Activated B cell treated with CpG ODN at 0.5 μM for 24 hours (primary cell): ENCODE results near the gene FKBP6. TPM values are rescaled to one million over a fixed set of nuclear protein-coding genes. Genes with fewer than 3 reads are reported as not detected.
"Not testable (repeated sequence)": the region's sequence is repeated elsewhere in the genome, so short reads cannot be mapped to it uniquely, and the experiment has no call there.

Experiments used
- ATAC-seq: fragments of 200-7000 bp; cut with Tn5 transposase; one replicate; pipeline ENCODE4 v1.10.0; 2021; ENCODE audit warnings: low read depth, mild to moderate bottlenecking, moderate library complexity
- CTCF ChIA-PET: fragments of 350-600 bp; sonication (Branson Sonifier 250); formaldehyde crosslinking; loops from one replicate; lab custom pipeline; 2021; ENCODE audit warnings: antibody characterized with exemption; lab: Charles Lee
- POLR2A ChIA-PET: fragments of 350-600 bp; sonication (Branson Sonifier 250); formaldehyde crosslinking; loops from one replicate; lab custom pipeline; 2021; ENCODE audit warnings: antibody characterized with exemption; lab: Charles Lee
- DNase-seq: peaks from one replicate; pipeline ENCODE4 v3.0.0; 2022
- H3K27ac Mint-ChIP-seq: one replicate; pipeline ENCODE4 v1.8.0; 2020; ENCODE audit warnings: mixed read lengths
- H3K27me3 Mint-ChIP-seq: one replicate; pipeline ENCODE4 v1.8.0; 2021; ENCODE audit warnings: mixed read lengths
- H3K36me3 Mint-ChIP-seq: one replicate; pipeline ENCODE4 v1.8.0; 2021; ENCODE audit warnings: low read depth, mixed read lengths
- H3K4me1 Mint-ChIP-seq: one replicate; pipeline ENCODE4 v1.8.0; 2021; ENCODE audit warnings: mixed read lengths
- H3K4me3 Mint-ChIP-seq: one replicate; pipeline ENCODE4 v1.8.0; 2020; ENCODE audit warnings: mild to moderate bottlenecking, mixed read lengths
- H3K9me3 Mint-ChIP-seq: one replicate; pipeline ENCODE4 v1.8.0; 2020; ENCODE audit warnings: mixed read lengths
- CTCF ChIP-seq: fragments of 200-600 bp; IDR thresholded peaks from one replicate; pipeline ENCODE4 v1.8.0; 2022; ENCODE audit warnings: antibody characterized with exemption, mild to moderate bottlenecking
- intact Hi-C: fragments of 100-400 bp; cut with micrococcal nuclease; formaldehyde crosslinking; loops from one replicate; pipeline ENCODE4 v1.15.1; 2024
- total RNA-seq: library from RNA; stranded (reverse); gene quantifications from 2 replicates; pipeline ENCODE4 v1.2.3, GENCODE V29; 2022

Gene FKBP6
- total RNA-seq, 1 donor from 2014 or later, result not detected

- TF ChIP-seq CTCF, result no peak
- POLR2A ChIA-PET, result no interaction called here
- peaks cover 4% of the 10 kb centered on the region for H3K36me3 Mint-ChIP-seq
- peaks cover 8% of the 10 kb centered on the region for H3K4me1 Mint-ChIP-seq
- intact Hi-C loops, result no loop called here
- H3K4me3 Mint-ChIP-seq, result no peak overlapping the region
- no peaks in the 10 kb centered on the region for H3K27me3 Mint-ChIP-seq
- CTCF ChIA-PET, result no interaction called here
- no peaks in the 10 kb centered on the region for H3K9me3 Mint-ChIP-seq
- no peak for DNase-seq
- no peak for ATAC-seq
- no peak overlapping the region for H3K27ac Mint-ChIP-seq
Observed at GRCh38 chr7:73313521-73313906, 14.4 kb upstream of the FKBP6 start.

GRCh38 chr7:73314271-73314670 is 13.7 kb upstream of the FKBP6 start:
- ATAC-seq, result no peak
- intact Hi-C loops, result no loop called here
- CTCF ChIA-PET, result no interaction called here
- H3K4me1 Mint-ChIP-seq, result peaks cover 1% of the 10 kb centered on the region
- no peak overlapping the region for H3K27ac Mint-ChIP-seq
- H3K36me3 Mint-ChIP-seq, result no peaks in the 10 kb centered on the region
- DNase-seq, result no peak
- no peak for TF ChIP-seq CTCF
- H3K27me3 Mint-ChIP-seq, result no peaks in the 10 kb centered on the region
- H3K9me3 Mint-ChIP-seq, result no peaks in the 10 kb centered on the region
- no peak overlapping the region for H3K4me3 Mint-ChIP-seq
- POLR2A ChIA-PET, result no interaction called here

GRCh38 chr7:73316521-73316920 is 11.4 kb upstream of the FKBP6 start:
- POLR2A ChIA-PET, result no interaction called here
- CTCF ChIA-PET, result no interaction called here
- TF ChIP-seq CTCF, result no peak
- ATAC-seq, result no peak
- no peak for DNase-seq
- Mint-ChIP-seq H3K27ac (no peak overlapping the region), H3K4me1 (no peaks in the 10 kb centered on the region), H3K27me3 (no peaks in the 10 kb centered on the region), H3K36me3 (no peaks in the 10 kb centered on the region), H3K4me3 (no peak overlapping the region), H3K9me3 (no peaks in the 10 kb centered on the region)
- intact Hi-C loops, result no loop called here

GRCh38 chr7:73318656-73319204 is 9.2 kb upstream of the FKBP6 start:
- POLR2A ChIA-PET, result not testable (repeated sequence)

GRCh38 chr7:73319541-73319940 is 8.4 kb upstream of the FKBP6 start:
- POLR2A ChIA-PET, ATAC-seq, H3K27ac Mint-ChIP-seq, H3K27me3 Mint-ChIP-seq, H3K9me3 Mint-ChIP-seq, DNase-seq, CTCF ChIA-PET, intact Hi-C loops, H3K4me3 Mint-ChIP-seq, H3K36me3 Mint-ChIP-seq: not testable (repeated sequence)
- H3K4me1 Mint-ChIP-seq, result peaks cover 15% of the 10 kb centered on the region

More at GRCh38 chr7:73318656-73319204, 9.2 kb upstream of the FKBP6 start:
- intact Hi-C loops, H3K9me3 Mint-ChIP-seq, CTCF ChIA-PET, H3K36me3 Mint-ChIP-seq, ATAC-seq, H3K27me3 Mint-ChIP-seq, H3K4me3 Mint-ChIP-seq, DNase-seq, H3K27ac Mint-ChIP-seq, H3K4me1 Mint-ChIP-seq: not testable (repeated sequence)

GRCh38 chr7:73320009-73320408 is 8.0 kb upstream of the FKBP6 start:
- H3K36me3 Mint-ChIP-seq, POLR2A ChIA-PET, CTCF ChIA-PET, ATAC-seq, H3K27ac Mint-ChIP-seq, DNase-seq, intact Hi-C loops, H3K27me3 Mint-ChIP-seq, H3K9me3 Mint-ChIP-seq, H3K4me3 Mint-ChIP-seq: not testable (repeated sequence)
- H3K4me1 Mint-ChIP-seq, result peaks cover 15% of the 10 kb centered on the region

GRCh38 chr7:73323434-73324080 is 4.4 kb upstream of the FKBP6 start:
- POLR2A ChIA-PET, H3K27me3 Mint-ChIP-seq, H3K27ac Mint-ChIP-seq, H3K9me3 Mint-ChIP-seq, DNase-seq, H3K36me3 Mint-ChIP-seq, ATAC-seq: not testable (repeated sequence)
- intact Hi-C loops, result loop anchor here (1.0 kb wide), 2 partner anchors 15 to 128 kb away; partner anchors contain the start of gene NSUN5
- Mint-ChIP-seq H3K4me1 (peaks cover 15% of the 10 kb centered on the region), H3K4me3 (peak overlapping the region; percentile 77)
- CTCF ChIA-PET, result interaction anchor here (0.9 to 1.4 kb wide), 2 partner anchors 21 to 128 kb away, joined by 3 to 14 read pairs; no protein-coding TSS in a partner anchor

- H3K36me3 Mint-ChIP-seq, H3K9me3 Mint-ChIP-seq, H3K27me3 Mint-ChIP-seq, POLR2A ChIA-PET, H3K27ac Mint-ChIP-seq: not testable (repeated sequence)
- peaks cover 15% of the 10 kb centered on the region for H3K4me1 Mint-ChIP-seq
- peak overlapping the region; percentile 77 for H3K4me3 Mint-ChIP-seq
- CTCF ChIA-PET, result interaction anchor here (0.9 to 1.4 kb wide), 2 partner anchors 21 to 128 kb away, joined by 3 to 14 read pairs; no protein-coding TSS in a partner anchor
- DNase-seq, result peak; percentile 41
- peak; percentile 87 for ATAC-seq
- intact Hi-C loops, result loop anchor here (1.0 kb wide), 2 partner anchors 16 to 127 kb away; partner anchors contain the start of gene NSUN5
Observed at GRCh38 chr7:73324081-73324845, 3.7 kb upstream of the FKBP6 start.

- intact Hi-C loops, H3K4me3 Mint-ChIP-seq, DNase-seq, H3K27ac Mint-ChIP-seq, H3K9me3 Mint-ChIP-seq, ATAC-seq, H3K36me3 Mint-ChIP-seq, H3K27me3 Mint-ChIP-seq, POLR2A ChIA-PET: not testable (repeated sequence)
- peaks cover 15% of the 10 kb centered on the region for H3K4me1 Mint-ChIP-seq
- CTCF ChIA-PET, result interaction anchor here (1.0 kb wide), 1 partner anchor 9 kb away, joined by 4 read pairs; no protein-coding TSS in a partner anchor
Observed at GRCh38 chr7:73325424-73325823, 2.5 kb upstream of the FKBP6 start.
